ENCODE measurements around the gene TRAPPC12. TPM values are rescaled to one million over a fixed set of nuclear protein-coding genes. Genes with fewer than 3 reads are reported as not detected.

TRAPPC12 gene
- polyA plus RNA-seq, 1 donor from 2014 or later = 76.2 TPM

DNA sequence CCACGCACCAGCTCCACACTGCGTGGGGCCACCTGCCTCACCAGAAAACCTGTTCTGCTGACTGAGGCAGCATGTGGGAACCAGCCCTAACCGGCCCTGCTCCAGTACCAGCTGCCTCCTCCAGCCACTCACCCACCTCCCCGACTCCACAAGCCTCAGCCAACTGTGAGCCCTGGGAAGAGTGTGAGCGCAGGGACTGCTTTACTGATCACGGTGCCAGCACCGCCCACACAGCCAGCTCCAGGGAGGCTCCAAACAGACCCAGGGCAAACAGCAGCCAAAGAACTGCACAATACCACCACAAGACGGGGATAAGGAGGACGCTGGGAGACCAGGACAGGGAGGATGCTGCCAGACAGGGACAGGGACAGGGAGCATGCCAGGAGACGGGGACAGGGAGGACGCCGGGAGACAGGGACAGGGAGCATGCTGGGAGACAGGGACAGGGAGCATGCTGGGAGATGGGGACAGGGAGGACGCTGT, 30.2 kb upstream of the TRAPPC12 start:
- H3K9ac ChIP-seq (ENCODE audit: low read length) = no peak overlapping the region
- no peaks in the 10 kb centered on the region for H3F3A ChIP-seq (ENCODE audit: insufficient read depth, low read length, poor library complexity, severe bottlenecking)
- no peak overlapping the region for H2AFZ ChIP-seq (ENCODE audit: low read depth, low read length)
- no peak for TF ChIP-seq RAD21 (conservative IDR thresholded peaks at IDR 0.05)
- TF ChIP-seq, protein P1, sequence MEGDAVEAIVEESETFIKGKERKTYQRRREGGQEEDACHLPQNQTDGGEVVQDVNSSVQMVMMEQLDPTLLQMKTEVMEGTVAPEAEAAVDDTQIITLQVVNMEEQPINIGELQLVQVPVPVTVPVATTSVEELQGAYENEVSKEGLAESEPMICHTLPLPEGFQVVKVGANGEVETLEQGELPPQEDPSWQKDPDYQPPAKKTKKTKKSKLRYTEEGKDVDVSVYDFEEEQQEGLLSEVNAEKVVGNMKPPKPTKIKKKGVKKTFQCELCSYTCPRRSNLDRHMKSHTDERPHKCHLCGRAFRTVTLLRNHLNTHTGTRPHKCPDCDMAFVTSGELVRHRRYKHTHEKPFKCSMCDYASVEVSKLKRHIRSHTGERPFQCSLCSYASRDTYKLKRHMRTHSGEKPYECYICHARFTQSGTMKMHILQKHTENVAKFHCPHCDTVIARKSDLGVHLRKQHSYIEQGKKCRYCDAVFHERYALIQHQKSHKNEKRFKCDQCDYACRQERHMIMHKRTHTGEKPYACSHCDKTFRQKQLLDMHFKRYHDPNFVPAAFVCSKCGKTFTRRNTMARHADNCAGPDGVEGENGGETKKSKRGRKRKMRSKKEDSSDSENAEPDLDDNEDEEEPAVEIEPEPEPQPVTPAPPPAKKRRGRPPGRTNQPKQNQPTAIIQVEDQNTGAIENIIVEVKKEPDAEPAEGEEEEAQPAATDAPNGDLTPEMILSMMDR (IDR thresholded peaks at IDR 0.05; ENCODE audit: poor library complexity, severe bottlenecking) = no peak
- no peak for TF ChIP-seq TAF1 (IDR thresholded peaks at IDR 0.05; ENCODE audit: low read depth)
- TF ChIP-seq MXI1 (conservative IDR thresholded peaks at IDR 0.05; ENCODE audit: poor library complexity, severe bottlenecking) = no peak
- TF ChIP-seq EP300 (conservative IDR thresholded peaks at IDR 0.05; ENCODE audit: poor library complexity, severe bottlenecking) = no peak
- no peaks in the 10 kb centered on the region for H3K9me2 ChIP-seq (ENCODE audit: insufficient read depth, low read length)
- no peaks in the 10 kb centered on the region for H3K27me3 ChIP-seq (ENCODE audit: insufficient read depth, low read depth, low read length)
- no peaks in the 10 kb centered on the region for H3K9me3 ChIP-seq (ENCODE audit: low read length)
- no peaks in the 10 kb centered on the region for H4K20me1 ChIP-seq (ENCODE audit: insufficient read depth)
- no peak overlapping the region for H3K4me3 ChIP-seq (ENCODE audit: low read length)
- no peaks in the 10 kb centered on the region for H3K36me3 ChIP-seq (ENCODE audit: insufficient read depth, low read length)
- no peak overlapping the region for H3K27ac ChIP-seq (ENCODE audit: low read length)
- no peaks in the 10 kb centered on the region for H3K79me2 ChIP-seq (replicated peaks; ENCODE audit: insufficient read depth, low read length)
- no peak overlapping the region for H3K4me2 ChIP-seq (ENCODE audit: low read length)

DNA sequence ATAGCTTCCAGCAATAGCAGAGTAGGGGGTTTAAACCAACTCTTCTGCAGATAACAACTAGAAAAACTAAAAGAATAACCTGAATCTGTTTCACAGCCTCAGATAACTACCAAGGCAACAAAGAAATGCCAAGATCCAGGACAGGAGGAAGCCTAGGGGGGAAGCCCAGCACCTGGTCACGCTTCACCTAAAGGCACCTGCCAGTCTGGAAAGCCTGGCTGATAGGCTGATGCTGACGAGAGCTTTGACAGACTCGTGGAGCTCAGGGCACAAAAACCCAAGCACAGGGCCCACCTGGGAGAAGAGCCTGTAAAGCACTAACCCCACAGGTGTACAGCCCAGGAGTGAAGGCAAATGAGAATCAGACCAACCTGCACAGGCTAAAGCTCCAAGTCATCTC, 24.5 kb upstream of the TRAPPC12 start:
- no peaks in the 10 kb centered on the region for H3K9me3 ChIP-seq (ENCODE audit: low read length)
- H3K27me3 ChIP-seq (ENCODE audit: insufficient read depth, low read depth, low read length) = no peaks in the 10 kb centered on the region
- H3K4me3 ChIP-seq (ENCODE audit: low read length) = no peak overlapping the region
- H3K9me2 ChIP-seq (ENCODE audit: insufficient read depth, low read length) = no peaks in the 10 kb centered on the region
- no peak overlapping the region for H3K9ac ChIP-seq (ENCODE audit: low read length)
- H3F3A ChIP-seq (ENCODE audit: insufficient read depth, low read length, poor library complexity, severe bottlenecking) = no peaks in the 10 kb centered on the region
- no peaks in the 10 kb centered on the region for H3K79me2 ChIP-seq (replicated peaks; ENCODE audit: insufficient read depth, low read length)
- H4K20me1 ChIP-seq (ENCODE audit: insufficient read depth) = no peaks in the 10 kb centered on the region
- no peak overlapping the region for H3K4me2 ChIP-seq (ENCODE audit: low read length)
- no peaks in the 10 kb centered on the region for H3K36me3 ChIP-seq (ENCODE audit: insufficient read depth, low read length)
- no peak overlapping the region for H2AFZ ChIP-seq (ENCODE audit: low read depth, low read length)
- TF ChIP-seq MXI1 (conservative IDR thresholded peaks at IDR 0.05; ENCODE audit: poor library complexity, severe bottlenecking) (no peak), TAF1 (IDR thresholded peaks at IDR 0.05; ENCODE audit: low read depth) (no peak), EZH2 (IDR thresholded peaks at IDR 0.05; ENCODE audit: borderline replicate concordance, insufficient read depth, low read length, poor library complexity, severe bottlenecking) (no peak), RAD21 (conservative IDR thresholded peaks at IDR 0.05) (no peak), EP300 (conservative IDR thresholded peaks at IDR 0.05; ENCODE audit: poor library complexity, severe bottlenecking) (no peak), POLR2AphosphoS5 (IDR thresholded peaks at IDR 0.05) (no peak), SMC3 (conservative IDR thresholded peaks at IDR 0.05; ENCODE audit: poor library complexity) (no peak)
- TF ChIP-seq, protein P1 (IDR thresholded peaks at IDR 0.05; ENCODE audit: poor library complexity, severe bottlenecking) = no peak
- TF ChIP-seq, protein P2, sequence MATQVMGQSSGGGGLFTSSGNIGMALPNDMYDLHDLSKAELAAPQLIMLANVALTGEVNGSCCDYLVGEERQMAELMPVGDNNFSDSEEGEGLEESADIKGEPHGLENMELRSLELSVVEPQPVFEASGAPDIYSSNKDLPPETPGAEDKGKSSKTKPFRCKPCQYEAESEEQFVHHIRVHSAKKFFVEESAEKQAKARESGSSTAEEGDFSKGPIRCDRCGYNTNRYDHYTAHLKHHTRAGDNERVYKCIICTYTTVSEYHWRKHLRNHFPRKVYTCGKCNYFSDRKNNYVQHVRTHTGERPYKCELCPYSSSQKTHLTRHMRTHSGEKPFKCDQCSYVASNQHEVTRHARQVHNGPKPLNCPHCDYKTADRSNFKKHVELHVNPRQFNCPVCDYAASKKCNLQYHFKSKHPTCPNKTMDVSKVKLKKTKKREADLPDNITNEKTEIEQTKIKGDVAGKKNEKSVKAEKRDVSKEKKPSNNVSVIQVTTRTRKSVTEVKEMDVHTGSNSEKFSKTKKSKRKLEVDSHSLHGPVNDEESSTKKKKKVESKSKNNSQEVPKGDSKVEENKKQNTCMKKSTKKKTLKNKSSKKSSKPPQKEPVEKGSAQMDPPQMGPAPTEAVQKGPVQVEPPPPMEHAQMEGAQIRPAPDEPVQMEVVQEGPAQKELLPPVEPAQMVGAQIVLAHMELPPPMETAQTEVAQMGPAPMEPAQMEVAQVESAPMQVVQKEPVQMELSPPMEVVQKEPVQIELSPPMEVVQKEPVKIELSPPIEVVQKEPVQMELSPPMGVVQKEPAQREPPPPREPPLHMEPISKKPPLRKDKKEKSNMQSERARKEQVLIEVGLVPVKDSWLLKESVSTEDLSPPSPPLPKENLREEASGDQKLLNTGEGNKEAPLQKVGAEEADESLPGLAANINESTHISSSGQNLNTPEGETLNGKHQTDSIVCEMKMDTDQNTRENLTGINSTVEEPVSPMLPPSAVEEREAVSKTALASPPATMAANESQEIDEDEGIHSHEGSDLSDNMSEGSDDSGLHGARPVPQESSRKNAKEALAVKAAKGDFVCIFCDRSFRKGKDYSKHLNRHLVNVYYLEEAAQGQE (IDR thresholded peaks at IDR 0.05; ENCODE audit: borderline replicate concordance) = no peak
- no peak overlapping the region for H3K27ac ChIP-seq (ENCODE audit: low read length)
